GM18907 (cell line): ENCODE data around the gene UBE2Q1.

Experiments
- ATAC-seq: cut with Tn5 transposase; IDR thresholded peaks from one replicate; pipeline ENCODE4 v1.9.1; 2021; ENCODE audit warnings: mild to moderate bottlenecking, moderate library complexity; ENCODE audit not compliant: unreplicated experiment

UBE2Q1 gene

DNA sequence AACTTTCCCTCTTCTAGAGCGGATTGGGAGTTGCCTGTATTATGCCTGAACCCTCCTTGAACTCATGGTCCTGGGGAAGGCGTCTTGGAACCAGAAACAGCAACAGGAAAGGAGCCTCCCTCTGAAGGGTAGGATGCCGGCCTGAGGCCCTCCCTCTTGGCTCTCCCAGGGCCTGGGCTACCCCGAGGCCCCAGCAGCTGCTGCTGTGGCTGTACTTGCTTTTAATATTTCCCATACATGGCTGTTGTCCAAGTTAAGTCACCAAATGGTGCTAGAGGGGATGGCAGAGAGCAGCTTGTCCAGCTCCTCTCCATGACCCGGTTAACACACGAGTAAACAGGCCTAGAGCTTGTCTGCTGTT lies 19.6 kb upstream of the UBE2Q1 start:
- ATAC-seq = no peak

DNA sequence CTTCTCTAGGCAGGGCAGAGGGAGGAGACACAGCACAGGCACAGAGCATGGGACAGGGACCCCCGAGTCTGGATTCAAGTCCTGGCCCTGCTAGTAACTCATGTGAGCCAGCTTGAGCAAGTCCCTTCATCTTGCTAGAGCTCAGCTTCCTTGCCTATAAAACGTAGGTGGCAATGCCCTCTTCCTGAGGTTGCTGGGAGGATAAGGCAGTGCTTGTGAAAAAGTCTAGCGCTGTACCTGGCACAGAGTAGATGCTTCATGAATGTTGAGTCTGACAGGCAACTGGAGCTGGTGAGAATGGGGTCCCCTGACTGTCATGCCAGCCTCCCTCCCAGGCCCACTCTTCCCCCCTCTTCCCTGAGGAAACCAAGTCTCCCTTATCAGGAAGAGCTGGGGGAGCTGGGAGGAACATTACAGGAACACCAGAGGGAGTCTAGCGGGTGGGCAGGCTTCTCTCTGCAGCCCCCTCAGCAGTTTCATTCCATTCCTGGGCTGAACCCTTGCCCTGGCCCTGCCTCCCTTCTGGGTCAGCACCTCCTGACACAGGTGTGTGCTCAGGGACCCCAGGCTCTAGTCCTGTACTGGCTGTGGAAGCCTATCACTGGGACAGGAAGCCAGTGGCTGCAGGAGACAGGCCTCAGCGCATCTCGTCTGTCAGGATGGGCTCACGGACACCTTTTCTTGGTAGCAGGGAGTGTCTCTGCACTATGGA lies 19.0 kb upstream of the UBE2Q1 start:
- no peak for ATAC-seq

DNA sequence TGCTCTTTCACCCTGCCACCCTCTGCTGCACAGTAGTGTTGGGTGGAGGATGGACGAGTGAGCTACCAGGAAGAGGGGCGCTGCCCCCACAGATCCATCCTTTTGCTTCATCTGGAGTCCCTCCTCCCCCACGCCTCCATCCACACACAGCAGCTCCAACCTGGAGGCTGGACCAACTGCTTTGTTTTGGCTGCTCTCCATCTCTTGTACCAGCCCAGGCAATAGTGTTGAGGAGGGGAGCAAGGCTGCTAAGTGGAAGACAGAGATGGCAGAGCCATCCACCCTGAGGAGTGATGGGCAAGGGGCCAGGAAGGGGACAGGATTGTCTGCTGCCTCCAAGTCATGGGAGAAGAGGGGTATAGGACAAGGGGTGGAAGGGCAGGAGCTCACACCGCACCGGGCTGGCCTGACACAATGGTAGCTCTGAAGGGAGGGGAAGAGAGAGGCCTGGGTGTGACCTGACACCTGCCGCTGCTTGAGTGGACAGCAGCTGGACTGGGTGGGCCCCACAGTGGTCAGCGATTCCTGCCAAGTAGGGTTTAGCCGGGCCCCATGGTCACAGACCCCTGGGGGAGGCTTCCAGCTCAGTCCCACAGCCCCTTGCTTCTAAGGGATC lies 17.6 kb upstream of the UBE2Q1 start:
- no peak for ATAC-seq

DNA sequence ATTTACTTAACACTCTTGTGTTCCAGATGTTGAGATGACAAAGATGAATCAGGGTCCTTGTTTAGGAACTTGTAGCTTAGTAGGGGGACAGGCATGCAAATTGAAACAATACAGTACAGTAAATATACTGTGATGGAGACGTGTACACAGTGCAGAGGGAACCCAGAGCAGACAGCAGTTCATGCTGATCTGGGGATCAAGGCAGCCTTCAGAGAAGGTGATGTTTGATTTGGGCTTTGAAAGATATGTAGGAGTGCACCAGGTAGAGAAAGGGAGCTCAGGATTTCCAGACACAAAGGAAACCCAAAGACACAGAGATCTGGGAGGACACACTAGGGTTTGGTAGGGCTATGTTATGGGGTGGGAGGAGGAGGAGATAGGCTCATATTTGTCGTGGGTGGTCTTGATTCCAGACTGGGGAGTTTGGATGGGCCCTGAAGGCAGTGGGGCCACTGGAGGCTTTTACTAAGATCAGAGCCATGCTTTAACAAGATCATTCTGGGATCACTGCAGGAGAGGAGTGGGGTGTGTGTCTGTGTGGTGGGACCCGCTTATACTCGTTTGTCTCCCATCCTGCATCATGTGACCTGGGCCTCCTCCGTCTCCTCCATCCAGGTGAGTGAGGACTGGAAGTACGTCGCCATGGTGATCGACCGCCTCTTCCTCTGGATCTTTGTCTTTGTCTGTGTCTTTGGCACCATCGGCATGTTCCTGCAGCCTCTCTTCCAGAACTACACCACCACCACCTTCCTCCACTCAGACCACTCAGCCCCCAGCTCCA lies 16.9 kb upstream of the UBE2Q1 start:
- ATAC-seq = no peak

DNA sequence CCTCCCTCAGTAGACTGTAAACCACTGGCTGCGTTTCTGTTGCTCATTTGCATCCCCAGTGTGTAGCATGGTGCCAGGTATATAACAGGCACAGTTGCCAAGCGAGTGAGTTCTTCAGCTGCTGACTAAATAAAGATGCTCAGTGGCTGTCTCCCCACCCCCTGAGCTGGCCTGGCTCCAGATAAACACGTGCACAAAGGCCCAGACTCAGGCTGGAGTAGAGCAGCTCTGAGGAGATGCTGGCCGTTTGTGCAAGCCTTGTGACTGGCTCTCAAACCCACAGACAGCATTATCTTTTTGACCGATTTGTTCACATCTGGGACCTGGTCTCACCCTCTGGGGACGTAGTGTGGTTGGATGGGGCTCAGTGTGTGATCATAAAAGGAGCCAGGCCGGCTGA lies 16.3 kb upstream of the UBE2Q1 start:
- ATAC-seq = no peak

DNA sequence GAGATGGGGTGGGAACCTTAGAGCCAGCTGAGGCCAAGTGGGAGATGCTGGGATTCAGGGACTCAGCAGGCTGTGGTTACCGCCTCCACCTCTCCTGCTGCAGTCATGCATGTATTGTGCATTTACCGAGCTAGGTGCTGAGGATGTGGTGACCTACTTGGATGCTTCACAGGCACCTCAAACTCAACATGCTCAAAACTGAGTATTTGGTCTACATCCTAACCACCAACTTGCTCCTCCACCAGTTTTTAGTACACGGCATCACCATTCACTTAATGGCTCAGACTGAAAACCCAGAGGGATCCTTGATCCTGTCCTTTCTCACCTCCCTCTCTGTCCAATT lies 14.7 kb upstream of the UBE2Q1 start:
- no peak for ATAC-seq

DNA sequence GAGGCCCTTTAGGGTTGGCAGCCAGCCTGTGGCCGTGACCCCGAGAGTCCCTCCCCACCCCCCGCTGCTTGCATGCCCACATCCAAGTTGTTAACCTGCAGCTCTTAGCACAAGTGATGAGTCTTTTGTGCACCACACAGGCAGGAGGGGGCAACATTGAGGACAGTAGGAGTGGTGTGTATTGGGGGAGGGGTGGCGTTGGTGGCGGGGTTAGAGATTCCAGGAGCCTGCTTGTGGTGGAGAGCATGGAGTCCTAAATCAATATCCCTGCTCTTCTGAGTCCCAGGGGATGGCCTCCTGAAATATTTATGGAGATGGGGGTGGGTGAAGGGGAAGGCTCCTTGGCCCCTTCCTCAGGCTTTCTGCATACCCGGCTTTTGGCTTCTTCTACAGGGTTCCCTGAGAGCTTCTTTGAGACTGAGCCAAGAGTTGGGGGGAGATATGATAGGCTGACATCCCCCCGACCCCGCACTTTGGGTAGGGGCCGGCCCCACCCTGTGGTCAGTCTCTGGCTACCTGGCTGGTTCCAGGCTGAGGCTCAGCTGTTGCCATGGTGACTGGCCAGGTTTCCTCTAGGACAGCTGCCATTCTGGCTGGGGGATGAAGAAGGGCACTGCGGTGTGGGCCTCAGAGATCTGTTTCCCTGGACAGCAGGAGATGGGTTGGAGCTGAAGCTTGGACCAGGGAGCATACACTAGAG lies 14.2 kb upstream of the UBE2Q1 start:
- no peak for ATAC-seq

DNA sequence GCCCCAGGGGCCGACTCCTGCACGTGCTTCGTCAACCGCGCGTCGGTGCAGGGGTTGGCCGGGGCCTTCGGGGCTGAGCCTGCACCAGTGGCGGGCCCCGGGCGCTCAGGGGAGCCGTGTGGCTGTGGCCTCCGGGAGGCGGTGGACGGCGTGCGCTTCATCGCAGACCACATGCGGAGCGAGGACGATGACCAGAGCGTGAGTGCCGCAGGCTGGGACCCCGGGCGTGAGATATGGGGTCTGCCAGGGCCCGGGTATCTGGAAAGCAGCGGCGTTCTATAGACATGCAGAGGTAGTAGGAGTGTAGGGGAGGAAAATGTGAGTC lies 13.5 kb upstream of the UBE2Q1 start:
- no peak for ATAC-seq

DNA sequence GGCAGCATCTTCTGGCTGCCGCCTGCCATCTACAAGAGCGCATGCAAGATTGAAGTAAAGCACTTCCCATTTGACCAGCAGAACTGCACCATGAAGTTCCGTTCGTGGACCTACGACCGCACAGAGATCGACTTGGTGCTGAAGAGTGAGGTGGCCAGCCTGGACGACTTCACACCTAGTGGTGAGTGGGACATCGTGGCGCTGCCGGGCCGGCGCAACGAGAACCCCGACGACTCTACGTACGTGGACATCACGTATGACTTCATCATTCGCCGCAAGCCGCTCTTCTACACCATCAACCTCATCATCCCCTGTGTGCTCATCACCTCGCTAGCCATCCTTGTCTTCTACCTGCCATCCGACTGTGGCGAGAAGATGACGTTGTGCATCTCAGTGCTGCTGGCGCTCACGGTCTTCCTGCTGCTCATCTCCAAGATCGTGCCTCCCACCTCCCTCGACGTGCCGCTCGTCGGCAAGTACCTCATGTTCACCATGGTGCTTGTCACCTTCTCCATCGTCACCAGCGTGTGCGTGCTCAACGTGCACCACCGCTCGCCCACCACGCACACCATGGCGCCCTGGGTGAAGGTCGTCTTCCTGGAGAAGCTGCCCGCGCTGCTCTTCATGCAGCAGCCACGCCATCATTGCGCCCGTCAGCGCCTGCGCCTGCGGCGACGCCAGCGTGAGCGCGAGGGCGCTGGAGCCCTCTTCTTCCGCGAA lies 12.9 kb upstream of the UBE2Q1 start:
- ATAC-seq = no peak

DNA sequence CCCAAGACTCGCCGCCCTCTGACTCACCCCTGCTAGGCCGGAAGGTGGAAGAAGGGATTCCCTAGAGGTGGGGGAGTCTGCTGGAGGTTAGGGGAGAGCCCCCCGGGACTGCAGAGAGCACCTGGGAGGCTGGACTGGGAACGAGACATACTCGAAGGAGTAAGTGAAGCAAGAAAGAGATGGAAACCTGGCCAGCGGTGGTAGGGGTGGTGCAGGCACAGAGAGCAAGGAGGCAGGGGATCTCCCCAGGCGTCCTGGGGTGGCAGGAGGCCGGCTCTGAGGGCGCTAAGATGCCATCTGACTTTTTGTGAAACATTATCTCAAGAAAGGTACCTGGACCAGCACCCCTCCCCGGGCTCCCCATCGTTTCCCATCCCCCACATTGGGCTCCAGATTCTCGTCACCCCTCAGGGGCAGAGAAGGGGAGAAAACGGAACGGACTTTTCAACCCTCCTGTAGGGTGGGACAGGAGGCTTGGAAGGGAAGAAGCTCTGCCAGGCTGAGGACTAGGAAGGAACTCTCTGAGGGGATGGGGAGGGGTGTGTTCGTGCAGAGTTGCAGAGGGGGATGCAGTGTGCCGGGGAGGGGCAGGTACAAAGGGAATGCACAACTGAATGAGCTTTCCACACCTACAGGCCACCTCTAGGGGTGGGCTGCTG lies 9.8 kb upstream of the UBE2Q1 start:
- no peak for ATAC-seq

DNA sequence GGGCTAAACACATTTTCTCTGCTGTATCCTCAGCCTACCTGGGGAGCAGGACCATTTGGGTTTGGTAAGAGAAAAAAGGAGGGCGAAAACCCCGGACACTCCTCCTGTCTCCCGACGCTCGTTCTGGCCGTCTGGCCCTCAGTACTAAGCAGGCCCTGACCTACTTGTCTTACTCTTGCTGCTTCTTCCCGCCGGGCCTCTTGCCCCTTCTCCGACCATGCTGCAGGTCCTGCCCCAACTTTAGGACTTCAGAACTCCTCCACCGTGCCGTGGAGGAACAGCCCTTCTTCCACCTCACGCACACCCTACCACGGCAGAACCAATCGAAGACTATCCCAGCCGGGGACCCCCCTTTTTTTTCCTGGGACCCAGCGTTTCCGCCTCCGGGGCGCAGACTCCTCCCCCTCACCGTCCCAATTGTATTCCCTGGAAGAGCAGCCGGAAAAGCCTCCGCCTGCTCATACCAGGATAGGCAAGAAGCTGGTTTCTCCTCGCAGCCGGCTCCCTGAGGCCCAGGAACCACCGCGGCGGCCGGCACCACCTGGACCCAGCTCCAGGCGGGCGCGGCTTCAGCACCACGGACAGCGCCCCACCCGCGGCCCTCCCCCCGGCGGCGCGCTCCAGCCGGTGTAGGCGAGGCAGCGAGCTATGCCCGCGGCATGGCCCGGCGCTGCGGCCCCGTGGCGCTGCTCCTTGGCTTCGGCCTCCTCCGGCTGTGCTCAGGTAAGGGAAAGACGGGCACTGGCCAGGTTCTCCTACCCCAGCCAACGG lies 9.1 kb upstream of the UBE2Q1 start, which contains the start of gene CHRNB2:
TSS of gene CHRNB2 (plus strand) at position 393 of the 771 bp plus-strand sequence. CDS start at position 660, 267 bp downstream.
- ATAC-seq = peak; percentile 49

DNA sequence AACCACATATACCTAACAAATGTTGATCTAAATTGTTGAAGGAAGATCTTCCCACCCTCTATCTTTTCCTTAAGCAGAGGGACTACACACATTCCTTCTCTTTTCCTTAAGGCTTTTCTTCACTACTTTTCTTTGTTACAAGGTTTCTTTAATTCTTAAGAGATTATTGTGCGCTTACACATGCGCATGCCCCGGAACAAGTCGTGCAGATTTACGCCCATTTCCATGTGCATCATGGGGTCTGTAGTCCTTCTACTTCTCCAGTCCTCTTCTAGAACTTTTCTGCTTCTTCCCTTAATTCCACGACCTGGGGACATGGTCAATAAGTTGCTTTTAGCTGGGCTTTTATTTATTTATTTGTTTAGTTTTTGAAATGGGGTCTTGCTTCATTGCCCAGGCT lies 7.4 kb upstream of the UBE2Q1 start:
- no peak for ATAC-seq

DNA sequence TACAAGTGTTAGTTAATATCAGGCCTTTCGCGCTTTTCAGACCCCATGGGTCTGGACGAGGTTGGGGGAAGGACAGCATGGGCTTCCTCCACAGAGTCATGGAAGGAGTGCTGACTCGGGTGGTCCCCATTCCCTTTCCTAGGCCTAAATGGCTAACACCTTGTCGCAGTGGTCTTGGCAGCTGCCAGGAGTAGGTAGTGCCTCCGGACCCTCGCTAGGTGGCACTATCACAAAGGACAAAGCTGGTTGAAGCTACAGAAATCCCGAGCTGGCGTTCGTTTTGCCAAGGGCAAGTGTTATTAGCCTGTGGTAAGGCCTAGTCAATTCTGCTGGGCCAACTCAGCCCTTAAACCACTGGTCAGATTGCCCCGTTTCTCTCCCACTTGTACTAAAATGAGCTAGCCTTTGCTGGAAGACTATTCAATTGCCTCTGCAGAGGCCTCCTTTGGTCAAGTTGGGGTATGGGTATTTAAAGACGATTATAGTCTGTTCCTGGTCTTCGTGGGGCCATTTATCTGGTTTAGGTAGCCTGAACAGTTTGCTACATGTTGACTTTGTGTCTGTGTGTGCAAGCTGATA lies 1.1 kb upstream of the UBE2Q1 start:
- peak; percentile 52 for ATAC-seq

DNA sequence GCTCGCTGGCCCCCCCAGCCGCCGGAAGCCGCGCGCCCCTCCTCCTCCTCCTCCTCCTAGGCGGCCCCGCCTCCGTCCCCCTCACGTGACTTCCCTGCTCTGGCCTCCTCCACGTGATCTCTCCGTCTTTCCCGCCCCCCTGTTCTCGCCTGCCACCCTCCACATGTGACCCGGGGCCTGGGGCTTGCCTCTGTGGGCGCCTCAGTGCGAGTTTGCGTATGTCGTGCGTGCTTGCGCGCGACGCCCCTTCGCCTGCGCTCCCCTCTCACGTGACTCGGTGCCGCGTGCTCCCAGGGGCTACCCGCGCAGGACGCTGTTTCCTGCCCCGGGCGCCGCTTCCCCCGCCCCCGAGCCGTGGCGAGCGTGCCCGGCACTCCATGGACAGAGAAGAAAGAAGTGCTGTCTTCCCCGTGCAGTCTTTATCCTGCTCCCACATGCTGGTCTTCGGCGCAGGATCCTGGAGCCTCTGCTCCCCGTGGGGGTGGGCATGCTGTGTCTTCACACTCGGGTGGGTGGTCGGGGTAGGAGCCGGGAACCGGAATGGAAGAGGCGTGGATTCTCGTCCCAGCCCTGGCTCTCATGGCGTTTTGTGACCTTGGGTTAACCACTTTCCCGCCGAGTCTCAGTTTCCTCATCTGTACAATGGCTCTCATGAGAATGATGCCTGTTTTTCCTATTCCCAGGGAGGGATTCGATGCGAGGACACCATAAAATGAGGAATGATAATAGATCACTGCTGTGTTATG lies 431 bp upstream of the UBE2Q1 start:
- ATAC-seq = peak; percentile 87

DNA sequence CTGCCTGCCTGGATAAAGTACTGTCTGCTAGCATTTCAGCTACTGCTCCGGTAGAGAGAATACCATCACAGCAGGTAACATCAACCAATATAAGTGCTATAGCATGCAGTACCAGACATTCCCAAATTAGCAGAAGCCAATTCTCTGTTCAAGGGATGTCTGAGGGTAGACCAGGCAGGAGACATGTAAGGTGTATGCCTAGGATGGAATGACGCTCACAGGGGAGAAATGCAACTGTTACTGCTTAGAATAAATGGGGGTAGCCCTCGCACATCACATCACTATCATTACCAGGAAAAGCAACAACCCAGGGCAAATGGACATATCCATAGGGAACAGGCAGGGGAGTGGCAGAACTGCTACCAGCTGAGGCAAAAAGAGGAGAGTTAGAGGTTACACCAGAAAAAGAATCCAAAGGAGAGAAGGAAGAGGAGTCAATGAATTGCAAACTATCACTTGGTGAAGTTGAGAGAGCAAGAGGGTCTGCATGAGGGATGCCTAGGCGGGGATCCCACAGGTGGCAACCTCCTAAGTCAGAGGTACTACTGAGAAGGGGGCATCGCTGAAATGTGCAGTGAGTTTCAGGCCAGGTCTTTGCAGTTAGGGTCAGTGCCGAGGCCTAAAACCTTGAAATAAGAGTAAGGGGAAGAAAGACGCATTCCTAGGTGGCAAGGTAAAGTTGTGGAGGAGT lies 1.1 kb downstream of the UBE2Q1 start:
- ATAC-seq = no peak

DNA sequence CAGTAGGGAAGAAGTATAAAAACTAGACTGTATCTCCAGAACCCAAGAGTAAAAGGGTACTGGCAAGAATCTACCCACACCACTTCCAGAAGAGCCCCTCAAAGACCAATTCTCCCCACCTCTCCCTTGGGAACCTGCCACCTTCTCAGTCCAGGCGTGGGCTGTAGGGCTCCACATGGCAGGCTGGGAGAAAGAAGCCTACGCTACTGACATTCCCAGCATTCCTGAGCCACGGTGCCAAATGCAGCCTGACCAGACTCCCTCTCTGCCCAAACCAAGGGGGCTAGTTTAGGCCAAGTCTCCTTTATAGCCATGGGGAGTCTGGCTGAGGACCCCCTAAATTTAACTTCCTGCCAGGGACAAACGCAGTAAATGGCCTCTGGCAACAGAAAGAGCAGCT lies 2.0 kb downstream of the UBE2Q1 start:
- ATAC-seq = no peak

DNA sequence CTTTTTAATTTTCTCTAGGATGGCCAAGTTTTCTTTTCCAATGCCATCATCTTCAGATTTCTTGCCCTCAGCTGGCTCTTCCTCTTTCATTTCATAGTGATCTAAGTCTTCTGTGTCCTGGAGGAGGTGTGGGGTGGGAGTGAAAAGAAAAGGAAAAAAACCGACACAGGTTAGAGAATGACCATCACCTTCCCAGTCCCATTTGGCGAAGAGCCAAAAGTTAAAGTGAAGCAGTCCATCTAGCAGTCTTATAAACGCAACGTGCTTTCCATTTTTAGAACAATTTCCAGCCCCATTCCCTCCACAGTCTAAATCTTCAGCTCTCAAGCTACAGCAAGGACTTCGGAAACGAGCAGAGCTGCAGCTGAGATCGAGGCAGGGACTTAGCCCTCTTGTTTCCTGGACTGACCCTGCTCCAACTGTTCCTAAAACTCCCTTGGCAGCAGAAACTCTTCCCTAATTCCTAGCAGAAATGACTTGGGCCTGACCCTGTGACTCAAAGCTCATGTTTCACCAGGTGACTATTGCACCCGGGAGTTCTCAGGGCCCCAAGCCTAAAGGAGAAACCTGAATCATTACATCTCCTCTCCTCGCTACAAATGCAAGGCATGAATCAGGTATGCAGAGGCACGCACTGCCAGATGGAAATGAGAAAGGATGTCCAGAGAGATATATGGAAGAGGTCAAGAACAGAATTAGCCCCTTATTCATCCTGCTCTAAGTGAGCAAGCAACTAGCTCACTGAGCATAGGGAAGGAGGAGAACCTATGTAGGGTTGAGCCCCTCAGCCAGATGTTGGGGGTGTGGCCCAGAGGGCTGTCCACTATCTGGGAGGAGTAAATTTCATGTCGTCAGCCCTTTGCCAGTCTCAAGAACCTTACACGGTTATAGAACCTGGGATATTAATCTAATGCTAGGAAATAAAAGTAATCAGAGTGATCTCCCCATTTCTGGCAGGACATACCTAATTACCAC lies 5.1 kb downstream of the UBE2Q1 start:
- no peak for ATAC-seq
